Neuron (in vitro differentiated cells): ENCODE results near the gene FRMD4A.

Experiments
- H2AFZ ChIP-seq: one replicate; pipeline ENCODE4 v1.6.1; 2013; ENCODE audit warnings: low read depth, mild to moderate bottlenecking, inconsistent platforms, low read length, moderate library complexity
- H3K27me3 ChIP-seq: one replicate; pipeline ENCODE4 v1.6.1; 2013; ENCODE audit warnings: low read length; ENCODE audit not compliant: insufficient read depth
- H3K36me3 ChIP-seq: one replicate; pipeline ENCODE4 v1.6.1; 2013; ENCODE audit warnings: low read length; ENCODE audit not compliant: insufficient read depth
- H3K4me1 ChIP-seq: one replicate; pipeline ENCODE4 v1.6.1; 2013; ENCODE audit warnings: low read length; ENCODE audit not compliant: insufficient read depth
- H3K4me3 ChIP-seq: 2 replicates; pipeline ENCODE4 v1.5.1; 2013; ENCODE audit warnings: mild to moderate bottlenecking, low read length, moderate library complexity
- H3K9me3 ChIP-seq: one replicate; pipeline ENCODE4 v1.6.1; 2013; ENCODE audit warnings: low read length

Gene FRMD4A

GRCh38 chr10:13654846-13655245 lies 675.9 kb downstream of the FRMD4A start:
- H2AFZ ChIP-seq: no peak overlapping the region
- H3K4me1 ChIP-seq: no peaks in the 10 kb centered on the region
- H3K4me3 ChIP-seq: no peak overlapping the region
- no peaks in the 10 kb centered on the region for H3K9me3 ChIP-seq
- H3K36me3 ChIP-seq: peaks cover 92% of the 10 kb centered on the region
- H3K27me3 ChIP-seq: no peaks in the 10 kb centered on the region

- Histone ChIP-seq H3K9me3 (no peaks in the 10 kb centered on the region), H3K4me3 (no peak overlapping the region), H3K4me1 (no peaks in the 10 kb centered on the region), H3K27me3 (no peaks in the 10 kb centered on the region), H3K36me3 (peaks cover 92% of the 10 kb centered on the region), H2AFZ (no peak overlapping the region)
Measured at GRCh38 chr10:13654118-13654830, 676.5 kb downstream of the FRMD4A start.

GRCh38 chr10:13652860-13653259 lies 677.9 kb downstream of the FRMD4A start:
- no peaks in the 10 kb centered on the region for H3K27me3 ChIP-seq
- H3K36me3 ChIP-seq: peaks cover 95% of the 10 kb centered on the region
- no peak overlapping the region for H3K4me3 ChIP-seq
- no peak overlapping the region for H2AFZ ChIP-seq
- no peaks in the 10 kb centered on the region for H3K4me1 ChIP-seq
- no peaks in the 10 kb centered on the region for H3K9me3 ChIP-seq

GRCh38 chr10:13651969-13652720 lies 678.6 kb downstream of the FRMD4A start:
- no peaks in the 10 kb centered on the region for H3K9me3 ChIP-seq
- no peaks in the 10 kb centered on the region for H3K4me1 ChIP-seq
- no peak overlapping the region for H3K4me3 ChIP-seq
- peaks cover 95% of the 10 kb centered on the region for H3K36me3 ChIP-seq
- no peaks in the 10 kb centered on the region for H3K27me3 ChIP-seq
- H2AFZ ChIP-seq: no peak overlapping the region

GRCh38 chr10:13650961-13651360 lies 679.8 kb downstream of the FRMD4A start:
- Histone ChIP-seq H3K36me3 (peaks cover 96% of the 10 kb centered on the region), H2AFZ (no peak overlapping the region), H3K9me3 (no peaks in the 10 kb centered on the region), H3K27me3 (no peaks in the 10 kb centered on the region), H3K4me1 (no peaks in the 10 kb centered on the region), H3K4me3 (no peak overlapping the region)

- Histone ChIP-seq H2AFZ (no peak overlapping the region), H3K9me3 (no peaks in the 10 kb centered on the region), H3K36me3 (peaks cover 96% of the 10 kb centered on the region), H3K4me3 (no peak overlapping the region), H3K4me1 (no peaks in the 10 kb centered on the region), H3K27me3 (no peaks in the 10 kb centered on the region)
Measured at GRCh38 chr10:13649844-13650520, 680.7 kb downstream of the FRMD4A start.

GRCh38 chr10:13648425-13648824 lies 682.3 kb downstream of the FRMD4A start:
- Histone ChIP-seq H3K36me3 (peaks cover 87% of the 10 kb centered on the region), H3K4me1 (no peaks in the 10 kb centered on the region), H2AFZ (no peak overlapping the region), H3K4me3 (no peak overlapping the region), H3K27me3 (no peaks in the 10 kb centered on the region), H3K9me3 (no peaks in the 10 kb centered on the region)

- Histone ChIP-seq H3K9me3 (peaks cover 10% of the 10 kb centered on the region), H2AFZ (no peak overlapping the region), H3K27me3 (no peaks in the 10 kb centered on the region), H3K4me3 (no peak overlapping the region), H3K36me3 (peaks cover 68% of the 10 kb centered on the region), H3K4me1 (no peaks in the 10 kb centered on the region)
Measured at GRCh38 chr10:13644866-13645265, 685.9 kb downstream of the FRMD4A start.

GRCh38 chr10:13643016-13643415 lies 687.7 kb downstream of the FRMD4A start:
- Histone ChIP-seq H3K36me3 (peaks cover 50% of the 10 kb centered on the region), H2AFZ (no peak overlapping the region), H3K27me3 (no peaks in the 10 kb centered on the region), H3K4me1 (no peaks in the 10 kb centered on the region), H3K9me3 (peaks cover 10% of the 10 kb centered on the region), H3K4me3 (no peak overlapping the region)

- Histone ChIP-seq H3K36me3 (peaks cover 44% of the 10 kb centered on the region), H3K4me1 (no peaks in the 10 kb centered on the region), H3K9me3 (peaks cover 10% of the 10 kb centered on the region), H3K27me3 (no peaks in the 10 kb centered on the region), H2AFZ (no peak overlapping the region), H3K4me3 (no peak overlapping the region)
Measured at GRCh38 chr10:13642293-13642692, 688.4 kb downstream of the FRMD4A start.

- peaks cover 7% of the 10 kb centered on the region for H3K9me3 ChIP-seq
- peaks cover 11% of the 10 kb centered on the region for H3K36me3 ChIP-seq
- peaks cover 6% of the 10 kb centered on the region for H3K4me1 ChIP-seq
Measured at GRCh38 chr10:13637894-13638293, 692.8 kb downstream of the FRMD4A start.

GRCh38 chr10:13637303-13637856 lies 693.3 kb downstream of the FRMD4A start:
- Histone ChIP-seq H2AFZ (no peak overlapping the region), H3K4me3 (no peak overlapping the region), H3K36me3 (peaks cover 8% of the 10 kb centered on the region), H3K4me1 (peaks cover 6% of the 10 kb centered on the region), H3K9me3 (peaks cover 3% of the 10 kb centered on the region), H3K27me3 (no peaks in the 10 kb centered on the region)

More at GRCh38 chr10:13637894-13638293, 692.8 kb downstream of the FRMD4A start:
- Histone ChIP-seq H3K4me3 (no peak overlapping the region), H3K27me3 (no peaks in the 10 kb centered on the region), H2AFZ (no peak overlapping the region)

GRCh38 chr10:13636776-13637175 lies 693.9 kb downstream of the FRMD4A start:
- no peak overlapping the region for H2AFZ ChIP-seq
- no peak overlapping the region for H3K4me3 ChIP-seq
- H3K27me3 ChIP-seq: no peaks in the 10 kb centered on the region
- H3K9me3 ChIP-seq: no peaks in the 10 kb centered on the region
- peaks cover 6% of the 10 kb centered on the region for H3K4me1 ChIP-seq
- peaks cover 3% of the 10 kb centered on the region for H3K36me3 ChIP-seq
